Measurements from ENCODE around the gene OIT3. TPM values are rescaled to one million over a fixed set of nuclear protein-coding genes. Genes with fewer than 3 reads are reported as not detected.

OIT3 gene
- total and polyA plus RNA-seq, 4 donors: 0.08 to 0.49 (median 0.28) TPM; not detected in 1

GRCh38 chr10:72979709-72980108 lies 86.2 kb downstream of the OIT3 start:
- no peak for ATAC-seq (ENCODE audit: insufficient read depth, low FRiP score)
- TF ChIP-seq, protein P1, sequence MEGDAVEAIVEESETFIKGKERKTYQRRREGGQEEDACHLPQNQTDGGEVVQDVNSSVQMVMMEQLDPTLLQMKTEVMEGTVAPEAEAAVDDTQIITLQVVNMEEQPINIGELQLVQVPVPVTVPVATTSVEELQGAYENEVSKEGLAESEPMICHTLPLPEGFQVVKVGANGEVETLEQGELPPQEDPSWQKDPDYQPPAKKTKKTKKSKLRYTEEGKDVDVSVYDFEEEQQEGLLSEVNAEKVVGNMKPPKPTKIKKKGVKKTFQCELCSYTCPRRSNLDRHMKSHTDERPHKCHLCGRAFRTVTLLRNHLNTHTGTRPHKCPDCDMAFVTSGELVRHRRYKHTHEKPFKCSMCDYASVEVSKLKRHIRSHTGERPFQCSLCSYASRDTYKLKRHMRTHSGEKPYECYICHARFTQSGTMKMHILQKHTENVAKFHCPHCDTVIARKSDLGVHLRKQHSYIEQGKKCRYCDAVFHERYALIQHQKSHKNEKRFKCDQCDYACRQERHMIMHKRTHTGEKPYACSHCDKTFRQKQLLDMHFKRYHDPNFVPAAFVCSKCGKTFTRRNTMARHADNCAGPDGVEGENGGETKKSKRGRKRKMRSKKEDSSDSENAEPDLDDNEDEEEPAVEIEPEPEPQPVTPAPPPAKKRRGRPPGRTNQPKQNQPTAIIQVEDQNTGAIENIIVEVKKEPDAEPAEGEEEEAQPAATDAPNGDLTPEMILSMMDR (IDR thresholded peaks at IDR 0.05; ENCODE audit: control extremely low read depth, extremely low read depth): no peak
- Histone ChIP-seq H3K4me1 (ENCODE audit: control insufficient read depth in 5 of 5, insufficient read depth in 5 of 5, low read length in 5 of 5) (peaks cover 0 to 1% (median 0%) of the 10 kb centered on the region in 5 donors), H3K9me3 (ENCODE audit: control insufficient read depth in 4 of 4, insufficient read depth in 3 of 4, low read length in 3 of 4) (peaks cover 0 to 10% (median 2%) of the 10 kb centered on the region in 4 donors), H3K36me3 (ENCODE audit: control insufficient read depth in 4 of 4, insufficient read depth in 4 of 4, low read length in 4 of 4) (no peaks in the 10 kb centered on the region), H3K27ac (ENCODE audit: low read depth in 1 of 2, low read length in 1 of 2) (no peak overlapping the region), H3K27me3 (ENCODE audit: control insufficient read depth in 3 of 3, insufficient read depth in 3 of 3, low read length in 2 of 3) (no peaks in the 10 kb centered on the region), H3K4me3 (no peak overlapping the region), H3K9ac (ENCODE audit: insufficient read depth in 1 of 2, low read length in 2 of 2) (no peak overlapping the region)
- DNase-seq: no peak

DNA sequence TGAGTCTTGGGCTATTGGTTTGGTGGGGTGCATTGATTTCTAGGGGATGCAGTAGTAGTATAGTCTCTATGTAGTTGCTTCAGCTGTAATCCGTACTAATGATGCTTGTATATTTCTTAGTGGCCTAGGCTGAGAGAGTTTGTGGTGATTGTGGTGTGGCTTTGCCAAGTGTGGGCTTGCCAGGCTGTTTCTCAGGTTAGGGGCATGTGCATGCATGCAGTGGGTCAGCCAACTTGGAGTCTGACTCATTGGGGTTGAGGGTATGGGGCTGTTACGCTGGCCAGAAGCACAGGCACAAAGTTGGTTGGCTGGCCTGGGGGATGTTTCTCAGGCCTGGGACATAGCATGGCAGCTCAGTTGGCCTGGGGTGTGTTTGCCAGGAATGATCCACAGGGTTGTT lies 86.8 kb downstream of the OIT3 start:
- TF ChIP-seq, protein P1 (IDR thresholded peaks at IDR 0.05; ENCODE audit: control extremely low read depth, extremely low read depth): no peak
- Histone ChIP-seq H3K27me3 (ENCODE audit: control insufficient read depth in 3 of 3, insufficient read depth in 3 of 3, low read length in 2 of 3) (no peaks in the 10 kb centered on the region), H3K36me3 (ENCODE audit: control insufficient read depth in 4 of 4, insufficient read depth in 4 of 4, low read length in 4 of 4) (no peaks in the 10 kb centered on the region), H3K4me3 (no peak overlapping the region), H3K9ac (ENCODE audit: insufficient read depth in 1 of 2, low read length in 2 of 2) (no peak overlapping the region), H3K27ac (ENCODE audit: low read depth in 1 of 2, low read length in 1 of 2) (no peak overlapping the region), H3K4me1 (ENCODE audit: control insufficient read depth in 5 of 5, insufficient read depth in 5 of 5, low read length in 5 of 5) (peaks cover 0 to 1% (median 0%) of the 10 kb centered on the region in 5 donors), H3K9me3 (ENCODE audit: control insufficient read depth in 4 of 4, insufficient read depth in 3 of 4, low read length in 3 of 4) (peaks cover 0 to 10% (median 2%) of the 10 kb centered on the region in 4 donors)
- 96 to 97% methylated on average over 2 of the region's 2 CpGs for WGBS, 2 donors
- DNase-seq (no peak), ATAC-seq (ENCODE audit: insufficient read depth, low FRiP score) (no peak)

DNA sequence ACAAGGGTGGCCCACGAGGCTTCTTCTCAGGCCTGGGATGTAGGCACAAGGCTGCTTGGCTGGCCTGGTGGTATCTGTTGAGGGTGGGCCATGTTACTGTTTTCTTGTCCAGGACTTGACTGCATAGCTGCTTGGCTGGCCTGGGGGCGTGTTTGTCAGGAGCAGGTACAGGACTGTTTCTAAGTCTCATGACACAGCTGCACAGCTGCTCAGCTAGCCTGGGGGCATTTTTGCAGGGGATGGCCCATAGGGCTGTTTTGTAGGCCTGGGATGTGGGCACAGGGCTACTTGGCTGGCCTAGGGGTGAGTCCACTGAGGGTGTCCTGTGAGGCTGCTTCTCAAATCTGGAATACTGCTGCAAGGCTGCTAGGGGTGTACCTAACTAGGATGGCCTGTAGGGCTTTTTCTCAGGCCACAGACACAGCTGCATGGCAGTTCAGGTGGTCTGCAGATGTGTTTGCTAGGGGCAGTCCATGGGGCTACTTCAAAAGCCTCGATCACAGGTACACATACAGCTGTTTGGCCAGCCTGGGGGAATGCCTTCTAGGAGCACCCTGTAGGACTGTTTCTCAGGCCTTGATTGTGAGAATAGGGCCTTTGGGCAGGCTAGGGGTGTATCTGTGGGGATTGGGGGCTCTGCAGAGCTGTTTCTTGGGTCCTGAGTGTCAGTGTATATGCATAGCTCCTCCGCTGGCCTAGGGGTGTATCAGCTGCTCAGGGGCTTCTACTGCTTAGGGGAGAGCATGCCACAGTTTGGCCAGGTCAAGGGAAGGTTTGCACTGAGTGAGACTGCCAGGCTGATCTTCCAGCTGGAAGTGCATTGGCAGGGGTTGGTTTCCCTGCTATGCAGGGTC lies 87.7 kb downstream of the OIT3 start:
- TF ChIP-seq, protein P1 (IDR thresholded peaks at IDR 0.05; ENCODE audit: control extremely low read depth, extremely low read depth): no peak
- no peak for ATAC-seq (ENCODE audit: insufficient read depth, low FRiP score)
- Histone ChIP-seq H3K4me3 (no peak overlapping the region), H3K9ac (ENCODE audit: insufficient read depth in 1 of 2, low read length in 2 of 2) (no peak overlapping the region), H3K27me3 (ENCODE audit: control insufficient read depth in 3 of 3, insufficient read depth in 3 of 3, low read length in 2 of 3) (no peaks in the 10 kb centered on the region), H3K4me1 (ENCODE audit: control insufficient read depth in 5 of 5, insufficient read depth in 5 of 5, low read length in 5 of 5) (peaks cover 0 to 1% (median 0%) of the 10 kb centered on the region in 5 donors), H3K36me3 (ENCODE audit: control insufficient read depth in 4 of 4, insufficient read depth in 4 of 4, low read length in 4 of 4) (no peaks in the 10 kb centered on the region), H3K27ac (ENCODE audit: low read depth in 1 of 2, low read length in 1 of 2) (no peak overlapping the region), H3K9me3 (ENCODE audit: control insufficient read depth in 4 of 4, insufficient read depth in 3 of 4, low read length in 3 of 4) (peaks cover 0 to 10% (median 2%) of the 10 kb centered on the region in 4 donors)
- WGBS, 2 donors: 95 to 100% methylated on average over 4 of the region's 4 CpGs
- DNase-seq: no peak
